Activated T-helper 1 cell treated with Interleukin-2 at 50 U/mL for 16 hours (primary cell): Measurements from ENCODE around the gene NCKAP1.
"Not testable (repeated sequence)": the region's sequence is repeated elsewhere in the genome, so short reads cannot be mapped to it uniquely, and the experiment has no call there.

Experiments
- DNase-seq: peaks from one replicate; pipeline ENCODE4 v3.0.0-alpha.2; 2020; ENCODE audit warnings: low read depth

Gene NCKAP1

DNA sequence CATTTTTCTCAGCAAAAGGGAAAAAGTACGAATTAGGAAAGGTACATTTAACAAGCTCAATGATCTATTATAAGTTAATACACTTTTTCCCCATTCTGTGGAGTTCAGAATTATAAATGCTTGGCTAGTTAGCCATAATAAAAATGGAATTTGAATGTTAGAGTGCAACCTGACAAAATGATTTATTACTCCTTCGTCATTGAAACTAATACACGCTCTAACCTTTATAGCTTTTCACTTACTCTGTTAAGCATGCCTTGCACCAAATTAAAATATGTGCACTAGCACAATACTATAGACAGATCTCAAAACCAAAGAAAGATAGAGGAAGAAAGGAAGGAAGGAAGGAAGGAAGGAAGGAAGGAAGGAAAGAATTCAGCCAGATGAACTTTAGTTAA lies 125.7 kb downstream of the NCKAP1 start:
- DNase-seq: no peak

DNA sequence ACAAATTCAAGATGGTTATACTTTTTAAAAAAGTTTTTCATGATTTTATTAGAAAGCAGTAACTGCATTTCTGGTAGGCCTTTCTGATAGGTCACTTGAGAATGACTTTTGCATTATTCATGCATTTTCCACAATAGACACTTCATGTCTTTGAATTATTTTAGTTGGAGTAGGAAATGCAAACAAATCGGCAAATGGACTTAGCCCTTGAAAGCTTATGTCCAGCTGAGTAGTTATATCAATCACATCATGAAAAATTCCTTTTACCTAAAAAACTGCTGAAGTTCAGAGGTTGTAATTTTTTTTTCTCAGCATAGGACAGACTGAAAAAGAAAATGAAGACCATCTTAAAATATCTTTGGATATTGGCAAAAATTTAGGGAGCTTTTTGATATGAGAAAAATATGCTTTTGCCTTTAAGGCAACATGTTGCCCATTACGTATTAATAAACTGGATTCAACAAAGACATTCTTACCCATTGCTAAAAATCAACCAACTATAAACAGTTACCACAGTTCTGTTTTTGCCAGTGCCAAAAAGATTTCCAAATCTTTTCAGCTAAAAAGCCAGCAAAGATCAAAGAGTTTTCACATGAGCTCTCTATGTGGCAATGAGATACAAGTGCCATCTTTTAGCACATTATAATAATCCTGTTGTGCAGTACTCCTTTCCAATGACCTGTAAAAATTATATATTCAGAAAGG lies 126.3 kb downstream of the NCKAP1 start:
- DNase-seq: no peak

DNA sequence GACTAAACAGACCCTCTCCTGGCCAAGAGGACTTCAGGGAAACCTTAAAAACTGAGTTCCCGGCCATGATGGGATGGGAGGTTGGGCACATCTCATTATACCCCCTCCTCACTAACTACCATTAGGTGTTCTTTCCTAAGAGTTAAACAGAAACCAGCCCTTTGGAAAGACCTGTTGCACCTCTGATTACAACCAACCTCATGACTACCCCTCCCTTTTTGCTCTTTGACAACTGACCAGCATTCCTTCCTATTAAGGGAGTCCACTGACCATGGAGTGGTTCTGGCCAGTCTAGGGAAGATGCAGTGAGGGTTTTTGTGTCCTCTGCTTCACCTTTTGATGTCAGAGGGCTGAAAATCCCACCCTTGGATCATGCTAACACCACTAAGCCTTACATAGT lies 127.3 kb downstream of the NCKAP1 start:
- no peak for DNase-seq

- DNase-seq: no peak
Observed at GRCh38 chr2:182907081-182907830, 131.0 kb downstream of the NCKAP1 start.

- DNase-seq: no peak
Observed at GRCh38 chr2:182906454-182906853, 131.8 kb downstream of the NCKAP1 start.

DNA sequence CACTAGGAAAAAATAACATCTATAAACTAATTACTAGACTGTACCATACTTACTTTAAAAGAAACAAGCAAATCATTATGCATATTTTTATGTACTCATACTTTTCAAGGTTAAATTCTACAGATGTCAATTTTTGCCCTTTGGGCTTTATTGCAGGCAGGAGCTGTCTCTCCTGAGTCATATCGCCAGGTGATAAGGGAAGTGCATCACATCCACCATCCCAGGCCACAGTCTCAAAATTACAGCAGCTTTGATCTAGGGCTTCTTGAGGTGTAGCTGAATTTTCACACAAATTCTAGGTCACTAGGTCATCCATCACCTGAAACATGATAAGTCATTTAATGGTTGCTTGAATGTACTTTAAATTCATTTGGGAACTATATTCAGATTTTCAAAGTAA lies 133.4 kb downstream of the NCKAP1 start:
- no peak for DNase-seq

GRCh38 chr2:182903566-182903965 lies 134.7 kb downstream of the NCKAP1 start:
- no peak for DNase-seq

GRCh38 chr2:182901748-182902147 lies 136.5 kb downstream of the NCKAP1 start:
- no peak for DNase-seq

DNA sequence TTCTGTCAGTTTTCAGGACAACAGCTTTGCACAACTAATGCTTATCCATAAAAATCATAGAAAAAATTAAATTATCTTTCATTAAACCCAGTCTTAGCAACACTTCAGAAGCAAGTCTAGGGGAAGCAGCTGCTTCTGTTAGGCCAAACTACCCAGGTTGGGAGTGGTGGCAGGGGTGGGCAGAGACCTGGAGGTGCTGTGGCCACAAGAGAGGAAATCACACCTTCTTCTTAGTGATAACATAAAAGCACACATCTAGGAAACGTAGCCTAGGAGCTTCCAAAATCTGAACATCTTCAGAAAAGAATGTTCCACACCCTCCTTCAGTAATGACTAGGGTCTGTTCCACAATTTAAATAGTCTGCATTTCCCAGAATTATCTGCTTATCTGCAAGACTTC lies 139.5 kb downstream of the NCKAP1 start:
- no peak for DNase-seq

- no peak for DNase-seq
Observed at GRCh38 chr2:182897137-182897536, 141.1 kb downstream of the NCKAP1 start.

GRCh38 chr2:182895798-182896197 lies 142.5 kb downstream of the NCKAP1 start:
- DNase-seq: no peak

- DNase-seq: no peak
Observed at GRCh38 chr2:182895169-182895568, 143.1 kb downstream of the NCKAP1 start.

DNA sequence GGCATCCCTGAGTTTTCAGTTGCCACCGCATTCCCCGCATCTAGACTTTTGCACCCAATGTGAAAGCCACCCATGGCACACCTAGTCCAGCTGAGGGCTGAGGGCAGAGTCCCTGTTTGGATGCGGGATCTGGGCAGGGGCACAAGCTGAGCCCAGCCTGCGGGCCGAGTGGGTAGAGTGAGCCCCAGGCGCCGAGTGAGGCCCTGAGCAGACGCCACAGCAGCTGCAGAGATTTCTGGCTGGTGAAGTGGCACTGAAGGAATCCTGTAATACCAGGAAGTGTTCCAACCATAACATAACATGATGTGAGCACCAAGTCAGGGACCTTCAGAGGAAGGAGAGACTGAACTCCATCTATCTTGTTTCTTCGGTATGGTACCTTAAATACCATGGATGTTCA lies 144.1 kb downstream of the NCKAP1 start:
- no peak for DNase-seq

- no peak for DNase-seq
Observed at GRCh38 chr2:182893666-182894065, 144.6 kb downstream of the NCKAP1 start.

DNA sequence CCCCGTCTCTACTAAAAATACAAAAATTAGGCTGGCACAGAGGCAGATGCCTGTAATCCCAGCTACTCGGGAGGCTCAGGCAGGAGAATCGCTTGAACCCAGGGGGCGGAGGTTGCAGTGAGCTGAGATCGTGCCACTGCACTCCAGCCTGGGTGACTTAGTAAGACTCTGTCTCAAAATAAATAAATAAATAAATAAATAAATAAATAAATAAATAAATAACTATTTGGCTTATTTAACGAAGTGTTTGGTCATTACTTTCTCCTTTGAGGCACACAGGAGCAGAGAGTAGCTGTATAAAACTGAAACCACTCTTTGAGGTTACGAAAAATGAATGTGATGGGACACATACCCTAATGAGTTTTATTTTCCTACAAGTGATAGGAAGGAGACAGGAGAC lies 145.2 kb downstream of the NCKAP1 start:
- DNase-seq: not testable (repeated sequence)

- no peak for DNase-seq
Observed at GRCh38 chr2:182891611-182892010, 146.6 kb downstream of the NCKAP1 start.

DNA sequence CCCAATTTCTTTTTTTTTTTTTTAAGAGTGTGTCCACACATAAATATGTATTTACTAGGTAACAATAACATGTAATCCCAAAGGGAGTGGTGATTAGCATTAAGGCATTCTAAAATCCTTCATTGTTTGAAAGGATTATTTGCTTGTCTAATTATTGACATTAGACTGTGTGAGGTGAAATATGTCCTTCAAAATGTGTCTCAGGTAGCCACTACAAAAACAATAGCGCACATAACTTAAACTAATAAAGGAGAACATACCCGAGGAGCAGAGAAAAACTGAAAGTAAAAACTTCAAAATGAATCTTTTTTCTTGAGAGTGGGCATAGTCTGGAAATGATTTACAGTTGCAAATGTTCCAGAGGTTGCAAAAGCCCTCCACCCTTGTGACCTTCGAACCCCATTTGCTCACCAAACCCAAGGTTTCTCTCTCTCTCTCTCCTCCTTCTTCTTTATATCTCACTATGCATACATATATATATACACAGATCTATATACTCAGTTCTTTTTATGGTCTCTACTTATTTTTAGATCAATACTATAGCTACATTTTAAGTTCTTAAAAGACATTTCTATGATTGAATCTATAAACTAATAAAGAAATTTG lies 147.4 kb downstream of the NCKAP1 start:
- DNase-seq: no peak

DNA sequence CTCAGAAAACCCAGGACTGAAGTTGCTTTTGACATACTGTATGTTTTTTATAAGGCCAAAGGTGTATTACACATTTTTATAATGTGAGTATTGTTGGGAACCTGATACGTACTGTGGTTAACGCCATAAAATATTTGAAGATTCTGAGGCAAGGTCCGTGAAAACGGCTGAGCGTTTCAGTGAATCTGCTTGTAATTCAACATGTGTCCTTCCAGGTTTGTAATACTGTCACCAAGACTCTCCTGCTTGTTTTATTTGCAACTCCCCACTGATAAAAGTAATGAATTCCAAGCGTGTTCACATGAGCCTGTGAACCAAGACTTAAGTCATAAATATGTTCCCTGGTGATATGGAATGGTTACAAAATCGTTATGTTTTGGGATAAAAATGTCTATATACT lies 148.0 kb downstream of the NCKAP1 start:
- DNase-seq: no peak

DNA sequence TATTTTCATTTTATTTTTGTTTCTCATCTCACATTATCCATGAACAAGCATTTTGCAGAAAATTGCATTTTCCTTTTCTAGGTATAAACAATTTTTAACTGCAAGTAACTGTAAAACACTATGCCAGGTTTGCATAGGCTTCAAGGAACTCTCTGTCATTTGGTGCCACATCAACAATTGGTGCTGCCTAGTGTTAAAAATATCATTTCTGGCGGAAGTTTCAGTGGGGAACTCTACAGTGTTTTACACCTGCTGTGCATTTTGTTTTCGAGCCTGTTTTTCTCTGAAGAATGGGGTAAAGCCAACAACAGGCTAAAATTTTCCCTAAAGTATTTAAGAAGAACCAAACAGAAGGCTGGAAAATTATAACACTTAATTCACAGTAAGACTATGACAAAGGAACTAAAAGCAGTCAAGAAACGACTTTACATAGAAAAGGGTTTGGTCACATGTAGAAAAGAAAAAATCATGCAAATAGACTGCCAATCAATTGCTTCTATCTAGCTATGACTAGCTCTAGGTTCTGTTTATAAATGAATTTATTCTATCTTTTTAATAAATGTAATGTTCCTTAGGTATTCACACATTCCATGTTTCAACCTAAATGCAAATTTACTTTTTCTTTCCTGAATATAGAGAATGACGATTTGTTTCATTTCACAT lies 150.4 kb downstream of the NCKAP1 start:
- DNase-seq: no peak

- no peak for DNase-seq
Observed at GRCh38 chr2:182887093-182887492, 151.2 kb downstream of the NCKAP1 start.

DNA sequence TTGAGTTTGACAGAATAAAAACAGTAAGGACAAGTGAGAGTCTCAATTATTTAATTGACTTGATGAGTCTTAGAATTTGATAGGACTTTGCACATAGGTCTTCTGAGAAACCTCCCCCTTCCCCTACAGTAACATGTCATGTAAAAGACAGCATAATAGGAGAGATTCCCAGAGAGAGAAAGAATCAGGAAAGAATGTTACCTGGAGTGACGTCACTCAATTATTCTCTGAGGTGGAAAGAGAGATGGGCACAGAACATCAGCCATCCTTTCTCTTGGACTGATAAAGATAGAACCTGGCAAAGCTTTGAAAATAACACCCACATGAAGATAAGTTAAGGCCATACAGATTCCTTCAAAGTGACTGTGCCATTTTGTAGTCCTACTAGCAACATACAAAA lies 152.5 kb downstream of the NCKAP1 start:
- no peak for DNase-seq

- DNase-seq: no peak
Observed at GRCh38 chr2:182883451-182883850, 154.8 kb downstream of the NCKAP1 start.

DNA sequence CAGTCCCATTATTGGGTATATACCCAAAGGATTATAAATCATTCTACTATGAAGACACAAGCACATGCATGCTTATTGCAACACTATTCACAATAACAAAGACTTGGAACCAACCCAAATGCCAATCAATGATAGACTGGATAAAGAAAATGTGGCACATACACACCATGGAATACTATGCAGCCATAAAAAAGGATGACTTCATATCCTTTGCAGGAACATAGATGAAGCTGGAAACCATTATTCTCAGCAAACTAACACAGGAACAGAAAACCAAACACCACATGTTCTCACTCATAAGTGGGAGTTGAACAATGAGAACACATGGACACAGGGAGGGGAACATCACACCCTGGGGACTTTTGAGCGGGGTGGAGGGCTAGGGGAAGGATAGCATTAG lies 158.2 kb downstream of the NCKAP1 start:
- DNase-seq: not testable (repeated sequence)
